ENCODE measurements around the gene TAF3. TPM values are rescaled to one million over a fixed set of nuclear protein-coding genes. Genes with fewer than 3 reads are reported as not detected.

Gene TAF3
- polyA plus RNA-seq, 3 donors = 1.6 to 3.9 (median 3.4) TPM

DNA sequence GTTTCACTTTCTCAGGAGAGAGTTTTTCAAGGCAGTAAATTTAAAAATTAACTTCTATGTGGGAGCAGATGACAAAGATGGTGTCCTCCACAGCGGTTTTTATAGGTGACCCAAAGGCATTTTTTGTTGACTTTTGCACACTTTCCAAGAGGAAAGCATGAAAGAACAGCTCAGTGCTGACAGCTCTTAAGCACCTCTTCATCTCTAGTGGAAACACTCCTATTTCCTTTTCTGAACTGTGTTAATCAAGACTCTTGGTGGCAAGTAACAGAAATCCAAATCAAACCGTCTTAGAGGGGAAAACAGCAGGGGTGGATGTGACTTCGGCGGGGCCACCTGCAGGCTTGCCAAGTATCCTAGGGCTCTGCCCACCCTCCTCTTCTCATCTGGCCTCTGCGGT lies 164.4 kb downstream of the TAF3 start:
- H3K79me2 ChIP-seq (ENCODE audit: insufficient read depth, low read length) = no peaks in the 10 kb centered on the region
- no peaks in the 10 kb centered on the region for H3K27me3 ChIP-seq (ENCODE audit: control insufficient read depth in 2 of 2, insufficient read depth in 2 of 2, low read length in 2 of 2)
- H4K20me1 ChIP-seq (ENCODE audit: insufficient read depth, low read length) = no peaks in the 10 kb centered on the region
- H3K27ac ChIP-seq (ENCODE audit: low read depth in 1 of 2, low read length in 2 of 2) = no peak overlapping the region
- H3K36me3 ChIP-seq (replicated peaks in 1 of 2; ENCODE audit: control insufficient read depth in 1 of 2, insufficient read depth in 2 of 2, low read length in 2 of 2) = peaks cover 3 to 40% of the 10 kb centered on the region in 2 donors
- Mint-ChIP-seq H3K27me3 (ENCODE audit: low read depth in 3 of 3) (no peaks in the 10 kb centered on the region), H3K36me3 (peaks cover 39 to 41% of the 10 kb centered on the region in 2 donors), H3K4me3 (no peak overlapping the region), H3K27ac (peak overlapping the region in 1 of 7 donors; percentile 54), H3K9me3 (peaks cover 0 to 2% (median 0%) of the 10 kb centered on the region in 7 donors), H3K4me1 (no peaks in the 10 kb centered on the region)
- no peak for DNase-seq
- H2AFZ ChIP-seq (ENCODE audit: insufficient read depth, low read depth, low read length, poor library complexity, severe bottlenecking) = no peak overlapping the region
- no peak overlapping the region for H3K9ac ChIP-seq (ENCODE audit: insufficient read depth, low read length, poor library complexity, severe bottlenecking)
- intact Hi-C loops (cut with micrococcal nuclease) = no loop called here
- no peaks in the 10 kb centered on the region for H3K9me3 ChIP-seq (replicated peaks in 1 of 2; ENCODE audit: control insufficient read depth in 1 of 2, insufficient read depth in 1 of 2, low read length in 2 of 2)
- 95% methylated on average over 4 of the region's 5 CpGs for WGBS (ENCODE audit: insufficient coverage)
- H3K4me2 ChIP-seq (replicated peaks; ENCODE audit: extremely low read depth, low read length, poor library complexity, severe bottlenecking) = no peak overlapping the region
- no peaks in the 10 kb centered on the region for H3K4me1 ChIP-seq (ENCODE audit: control insufficient read depth in 1 of 2, insufficient read depth in 2 of 2, low read length in 2 of 2)
- TF ChIP-seq, protein P1, sequence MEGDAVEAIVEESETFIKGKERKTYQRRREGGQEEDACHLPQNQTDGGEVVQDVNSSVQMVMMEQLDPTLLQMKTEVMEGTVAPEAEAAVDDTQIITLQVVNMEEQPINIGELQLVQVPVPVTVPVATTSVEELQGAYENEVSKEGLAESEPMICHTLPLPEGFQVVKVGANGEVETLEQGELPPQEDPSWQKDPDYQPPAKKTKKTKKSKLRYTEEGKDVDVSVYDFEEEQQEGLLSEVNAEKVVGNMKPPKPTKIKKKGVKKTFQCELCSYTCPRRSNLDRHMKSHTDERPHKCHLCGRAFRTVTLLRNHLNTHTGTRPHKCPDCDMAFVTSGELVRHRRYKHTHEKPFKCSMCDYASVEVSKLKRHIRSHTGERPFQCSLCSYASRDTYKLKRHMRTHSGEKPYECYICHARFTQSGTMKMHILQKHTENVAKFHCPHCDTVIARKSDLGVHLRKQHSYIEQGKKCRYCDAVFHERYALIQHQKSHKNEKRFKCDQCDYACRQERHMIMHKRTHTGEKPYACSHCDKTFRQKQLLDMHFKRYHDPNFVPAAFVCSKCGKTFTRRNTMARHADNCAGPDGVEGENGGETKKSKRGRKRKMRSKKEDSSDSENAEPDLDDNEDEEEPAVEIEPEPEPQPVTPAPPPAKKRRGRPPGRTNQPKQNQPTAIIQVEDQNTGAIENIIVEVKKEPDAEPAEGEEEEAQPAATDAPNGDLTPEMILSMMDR (IDR thresholded peaks at IDR 0.05) = no peak
- no peak overlapping the region for H3K4me3 ChIP-seq (replicated peaks in 1 of 3; ENCODE audit: low read depth in 2 of 3, low read length in 3 of 3)

DNA sequence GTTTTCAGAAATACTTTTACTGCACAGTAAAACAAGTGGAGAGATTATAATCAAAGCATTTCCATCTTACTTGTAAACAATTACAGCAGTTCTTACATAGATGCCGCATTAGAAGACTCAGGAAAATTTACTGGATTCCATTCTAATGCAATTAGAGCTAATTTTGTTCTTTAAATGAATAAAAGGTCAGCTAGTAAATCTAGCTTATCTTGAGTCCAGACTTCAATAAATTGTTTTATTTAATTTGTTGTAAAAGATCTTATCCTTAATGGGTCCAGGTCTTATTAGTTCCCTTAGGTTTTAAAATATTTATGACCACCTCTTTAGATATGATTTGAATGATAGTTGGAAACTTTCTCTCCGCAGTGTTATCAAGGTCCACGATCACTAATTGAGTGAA lies 166.0 kb downstream of the TAF3 start:
- Mint-ChIP-seq H3K4me1 (no peaks in the 10 kb centered on the region), H3K4me3 (no peak overlapping the region), H3K27me3 (ENCODE audit: low read depth in 3 of 3) (no peaks in the 10 kb centered on the region), H3K36me3 (peaks cover 33 to 36% of the 10 kb centered on the region in 2 donors), H3K9me3 (peaks cover 0 to 2% (median 0%) of the 10 kb centered on the region in 7 donors), H3K27ac (no peak overlapping the region)
- Histone ChIP-seq H3K4me1 (ENCODE audit: control insufficient read depth in 1 of 2, insufficient read depth in 2 of 2, low read length in 2 of 2) (no peaks in the 10 kb centered on the region), H2AFZ (ENCODE audit: insufficient read depth, low read depth, low read length, poor library complexity, severe bottlenecking) (no peak overlapping the region), H3K4me3 (replicated peaks in 1 of 3; ENCODE audit: low read depth in 2 of 3, low read length in 3 of 3) (no peak overlapping the region), H4K20me1 (ENCODE audit: insufficient read depth, low read length) (no peaks in the 10 kb centered on the region), H3K9me3 (replicated peaks in 1 of 2; ENCODE audit: control insufficient read depth in 1 of 2, insufficient read depth in 1 of 2, low read length in 2 of 2) (no peaks in the 10 kb centered on the region), H3K9ac (ENCODE audit: insufficient read depth, low read length, poor library complexity, severe bottlenecking) (no peak overlapping the region), H3K4me2 (replicated peaks; ENCODE audit: extremely low read depth, low read length, poor library complexity, severe bottlenecking) (no peak overlapping the region), H3K79me2 (ENCODE audit: insufficient read depth, low read length) (no peaks in the 10 kb centered on the region), H3K27ac (ENCODE audit: low read depth in 1 of 2, low read length in 2 of 2) (no peak overlapping the region), H3K36me3 (replicated peaks in 1 of 2; ENCODE audit: control insufficient read depth in 1 of 2, insufficient read depth in 2 of 2, low read length in 2 of 2) (peaks cover 3 to 33% of the 10 kb centered on the region in 2 donors), H3K27me3 (ENCODE audit: control insufficient read depth in 2 of 2, insufficient read depth in 2 of 2, low read length in 2 of 2) (no peaks in the 10 kb centered on the region)
- TF ChIP-seq, protein P1 (IDR thresholded peaks at IDR 0.05) = no peak
- intact Hi-C loops (cut with micrococcal nuclease) = no loop called here
- DNase-seq = no peak
- WGBS (ENCODE audit: insufficient coverage) = 100% methylated on average over 2 of the region's 3 CpGs
